Panc1 (cell line): ENCODE results near the gene INAVA. TPM values are rescaled to one million over a fixed set of nuclear protein-coding genes. Genes with fewer than 3 reads are reported as not detected.
A peak's percentile ranks its signal among the peaks of the same experiment; 100 is the strongest.

Experiments
- ATAC-seq: fragments of 200-7000 bp; cut with Tn5 transposase; 2 replicates; pipeline ENCODE4 v1.9.1; 2020; ENCODE audit warnings: mild to moderate bottlenecking, moderate library complexity
- BruUV-seq: library from RNA; stranded (reverse); fragments of 400-500 nt; replicated peaks from 2 replicates; lab custom pipeline; 2021; lab: Mats Ljungman, UMichigan
- CTCF ChIA-PET: fragments of 300-600 bp; sonication (Branson Sonifier 250); formaldehyde crosslinking; loops from one replicate; lab custom pipeline; 2022; ENCODE audit warnings: antibody characterized with exemption; lab: Charles Lee
- POLR2A ChIA-PET: fragments of 300-600 bp; sonication (Branson Sonifier 250); formaldehyde crosslinking; loops from one replicate; lab custom pipeline; 2022; ENCODE audit warnings: antibody characterized with exemption; lab: Charles Lee
- DNase-seq: peaks from one replicate; pipeline ENCODE4 v3.0.0-alpha.2; 2010; ENCODE audit warnings: low read depth, low spot score
- H3K27ac ChIP-seq: 2 replicates; pipeline ENCODE4 v1.5.1; 2011; ENCODE audit warnings: mild to moderate bottlenecking, low read length, inconsistent platforms
- H3K27me3 ChIP-seq: fragments of 200-500 bp; sonication (Bioruptor generic); 2 replicates; pipeline ENCODE4 v1.6.0; 2014; ENCODE audit warnings: low read length, inconsistent platforms; ENCODE audit not compliant: control insufficient read depth, insufficient read depth
- H3K36me3 ChIP-seq: fragments of 200-500 bp; sonication (Bioruptor generic); 2 replicates; pipeline ENCODE4 v1.5.1; 2014; ENCODE audit warnings: inconsistent platforms, mild to moderate bottlenecking, low read length, moderate library complexity; ENCODE audit not compliant: control insufficient read depth, insufficient read depth
- H3K4me1 ChIP-seq: 2 replicates; pipeline ENCODE4 v1.5.1; 2011; ENCODE audit warnings: inconsistent platforms, mild to moderate bottlenecking, low read length, moderate library complexity; ENCODE audit not compliant: control insufficient read depth, insufficient read depth
- H3K4me3 ChIP-seq, 2 experiments: 2 replicates each; pipeline ENCODE4 v1.5.1; 2011 to 2012; ENCODE audit warnings: low read depth in 2 of 2, low read length in 2 of 2, mild to moderate bottlenecking in 2 of 2, inconsistent platforms in 1 of 2, moderate library complexity in 1 of 2
- H3K9me3 ChIP-seq: fragments of 200-500 bp; sonication (Bioruptor generic); 2 replicates; pipeline ENCODE4 v1.5.1; 2014; ENCODE audit warnings: low read depth, mild to moderate bottlenecking, inconsistent platforms, low read length, moderate library complexity; ENCODE audit not compliant: control insufficient read depth, insufficient read depth
- CTCF ChIP-seq: fragments of 450-650 bp; IDR thresholded peaks from 2 replicates; pipeline ENCODE4 v1.5.1; 2017; ENCODE audit warnings: mild to moderate bottlenecking
- POLR2AphosphoS5 ChIP-seq: IDR thresholded peaks from 2 replicates; pipeline ENCODE4 v1.6.1; 2012; ENCODE audit warnings: mild to moderate bottlenecking, low read depth, low read length, moderate library complexity
- REST ChIP-seq, 2 experiments: IDR thresholded peaks; 2 replicates each; pipeline ENCODE4 v1.6.1; 2011 to 2012; ENCODE audit warnings: low read depth in 2 of 2, control low read depth in 1 of 2, low read length in 1 of 2, mild to moderate bottlenecking in 1 of 2, moderate library complexity in 1 of 2; ENCODE audit not compliant: insufficient read depth in 1 of 2
- SIN3A ChIP-seq: IDR thresholded peaks from 2 replicates; pipeline ENCODE4 v1.6.1; 2012; ENCODE audit warnings: low read depth, mild to moderate bottlenecking, low read length, moderate library complexity, borderline replicate concordance; ENCODE audit not compliant: insufficient read depth
- TCF7L2 ChIP-seq: IDR thresholded peaks from 2 replicates; pipeline ENCODE4 v1.6.1; 2011; ENCODE audit warnings: mild to moderate bottlenecking, low read depth, low read length, inconsistent platforms
- in situ Hi-C: cut with HindIII; loops from 2 replicates; pipeline ENCODE4 v1.10.0; 2016; ENCODE audit warnings: low sequenced_read_pairs, low pct_unique_long_range_greater_than_20kb
- intact Hi-C: fragments of 100-400 bp; cut with micrococcal nuclease; formaldehyde crosslinking; loops from one replicate; pipeline ENCODE4 v1.10.0; 2022; ENCODE audit not compliant: unreplicated experiment
- total RNA-seq: library from RNA; stranded (reverse); gene quantifications from one replicate; pipeline ENCODE4 v1.2.1, GENCODE V29; 2021; ENCODE audit not compliant: unreplicated experiment

INAVA gene
- total RNA-seq, 1 experiment from 2014 or later: 3.6 TPM

- in situ Hi-C loops: no loop called here
- H3K4me1 ChIP-seq: peaks cover 26% of the 10 kb centered on the region
- CTCF ChIA-PET: no interaction called here
These were observed 1.2 kb upstream of the INAVA start for GRCh38 chr1:200893411-200893901.

GRCh38 chr1:200895443-200895789 is 716 bp downstream of the INAVA start:
- ATAC-seq (no peak), DNase-seq (no peak)
- ChIA-PET CTCF (interaction anchor here (0.5 to 1.2 kb wide), 5 partner anchors 9 to 189 kb away, joined by 3 to 6 read pairs (median 5); no protein-coding TSS in a partner anchor), POLR2A (no interaction called here)
- Histone ChIP-seq H3K9me3 (no peaks in the 10 kb centered on the region), H3K27me3 (no peaks in the 10 kb centered on the region), H3K4me3 (no peak overlapping the region), H3K27ac (no peak overlapping the region), H3K4me1 (peaks cover 27% of the 10 kb centered on the region), H3K36me3 (no peaks in the 10 kb centered on the region)
- in situ Hi-C loops (no loop called here), intact Hi-C loops (no loop called here)
- TF ChIP-seq REST (IDR thresholded peaks at IDR 0.05; ENCODE audit: insufficient read depth in 1 of 2, low read depth in 2 of 2, low read length in 1 of 2) (no peak), POLR2AphosphoS5 (no peak)
- BruUV-seq: no TSS peak

More at GRCh38 chr1:200893411-200893901, 1.2 kb upstream of the INAVA start:
- Histone ChIP-seq H3K27me3 (no peaks in the 10 kb centered on the region), H3K9me3 (no peaks in the 10 kb centered on the region), H3K36me3 (no peaks in the 10 kb centered on the region), H3K4me3 (no peak overlapping the region), H3K27ac (peak overlapping the region; percentile 17; the same call in 1 of the 2 replicates)
- intact Hi-C loops: no loop called here
- no peak for DNase-seq
- ATAC-seq: no peak
- POLR2A ChIA-PET: no interaction called here
- no TSS peak for BruUV-seq
- TF ChIP-seq POLR2AphosphoS5: no peak
- no peak for TF ChIP-seq TCF7L2
- TF ChIP-seq CTCF: no peak
- TF ChIP-seq REST (IDR thresholded peaks at IDR 0.05; ENCODE audit: insufficient read depth in 1 of 2, low read depth in 2 of 2, low read length in 1 of 2): no peak
- no peak for TF ChIP-seq SIN3A
